ENCODE measurements around the gene SEMA4D.

The SEMA4D gene

DNA sequence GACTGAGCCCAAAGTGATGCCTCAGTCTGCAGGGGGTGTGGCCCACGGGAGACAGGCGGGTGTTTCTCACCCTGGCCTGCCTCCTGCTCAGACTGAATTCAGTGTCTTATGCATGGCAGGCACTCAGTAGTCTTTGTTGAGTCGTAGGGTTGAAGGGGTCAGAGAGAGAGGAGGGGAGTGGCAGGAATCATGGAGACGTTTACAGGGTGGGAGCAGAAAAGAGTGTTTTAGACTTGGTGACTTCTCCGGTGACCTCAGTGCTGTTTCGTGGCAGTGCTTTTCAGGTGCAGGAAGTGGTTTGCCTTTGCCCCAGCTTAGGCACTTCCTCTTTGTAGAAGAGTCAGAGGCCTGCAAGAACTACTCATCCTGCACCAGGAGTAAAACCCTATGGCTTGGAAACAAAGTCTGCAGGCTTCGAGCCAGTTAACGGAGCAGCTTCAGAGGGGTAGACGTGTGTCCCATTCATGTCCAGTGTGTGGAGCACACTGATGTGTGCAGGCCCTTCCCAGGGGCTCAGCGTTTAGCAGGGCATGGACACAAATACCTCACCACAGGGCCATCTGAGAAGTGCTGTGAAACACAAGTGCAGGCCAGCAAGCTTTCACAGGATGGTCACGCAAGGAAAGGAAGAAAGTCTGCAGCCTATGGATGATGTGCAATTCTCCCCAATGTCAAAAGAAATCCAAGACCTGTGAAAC lies 24.5 kb upstream of the SEMA4D start:
- H3K4me3 ChIP-seq (ENCODE audit: low read depth, low read length): no peak overlapping the region
- H3K27ac ChIP-seq: no peak overlapping the region
- no peaks in the 10 kb centered on the region for H3K79me2 ChIP-seq
- TF ChIP-seq, protein P1, sequence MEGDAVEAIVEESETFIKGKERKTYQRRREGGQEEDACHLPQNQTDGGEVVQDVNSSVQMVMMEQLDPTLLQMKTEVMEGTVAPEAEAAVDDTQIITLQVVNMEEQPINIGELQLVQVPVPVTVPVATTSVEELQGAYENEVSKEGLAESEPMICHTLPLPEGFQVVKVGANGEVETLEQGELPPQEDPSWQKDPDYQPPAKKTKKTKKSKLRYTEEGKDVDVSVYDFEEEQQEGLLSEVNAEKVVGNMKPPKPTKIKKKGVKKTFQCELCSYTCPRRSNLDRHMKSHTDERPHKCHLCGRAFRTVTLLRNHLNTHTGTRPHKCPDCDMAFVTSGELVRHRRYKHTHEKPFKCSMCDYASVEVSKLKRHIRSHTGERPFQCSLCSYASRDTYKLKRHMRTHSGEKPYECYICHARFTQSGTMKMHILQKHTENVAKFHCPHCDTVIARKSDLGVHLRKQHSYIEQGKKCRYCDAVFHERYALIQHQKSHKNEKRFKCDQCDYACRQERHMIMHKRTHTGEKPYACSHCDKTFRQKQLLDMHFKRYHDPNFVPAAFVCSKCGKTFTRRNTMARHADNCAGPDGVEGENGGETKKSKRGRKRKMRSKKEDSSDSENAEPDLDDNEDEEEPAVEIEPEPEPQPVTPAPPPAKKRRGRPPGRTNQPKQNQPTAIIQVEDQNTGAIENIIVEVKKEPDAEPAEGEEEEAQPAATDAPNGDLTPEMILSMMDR (IDR thresholded peaks at IDR 0.05): no peak
- no peaks in the 10 kb centered on the region for H3K4me1 ChIP-seq
- no peak overlapping the region for H2AFZ ChIP-seq
- H3K36me3 ChIP-seq (ENCODE audit: control insufficient read depth, insufficient read depth, low read length): no peaks in the 10 kb centered on the region
- no peaks in the 10 kb centered on the region for H3K9me3 ChIP-seq (ENCODE audit: control insufficient read depth, low read length)
- no peak overlapping the region for H3K9ac ChIP-seq
- no peak overlapping the region for H3K4me2 ChIP-seq (ENCODE audit: low read length)
- H3K27me3 ChIP-seq (ENCODE audit: control insufficient read depth, insufficient read depth, low read length): no peaks in the 10 kb centered on the region

DNA sequence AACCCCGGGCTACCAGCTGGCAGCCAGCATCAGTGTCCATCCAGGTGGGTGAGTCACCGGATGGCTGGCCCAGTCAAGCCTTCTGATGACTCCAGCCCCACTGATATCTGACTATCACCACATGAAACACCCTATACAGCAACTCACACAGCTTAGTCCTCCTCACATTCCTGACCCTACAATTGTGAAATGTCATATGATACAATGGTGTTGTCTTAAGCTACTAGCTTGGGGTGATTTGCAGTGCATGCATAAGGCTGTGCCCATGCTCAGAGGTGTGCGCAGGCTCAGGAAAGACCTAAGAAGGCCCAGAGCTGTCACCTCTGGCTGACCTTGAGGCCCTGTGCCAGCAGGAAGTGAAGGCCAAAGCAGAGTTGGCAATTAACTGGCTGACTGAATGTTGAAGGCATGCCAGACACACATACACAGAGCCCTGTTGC lies 21.5 kb upstream of the SEMA4D start:
- Histone ChIP-seq H3K4me3 (ENCODE audit: low read depth, low read length) (no peak overlapping the region), H3K4me1 (no peaks in the 10 kb centered on the region), H3K27ac (no peak overlapping the region), H2AFZ (no peak overlapping the region), H3K36me3 (ENCODE audit: control insufficient read depth, insufficient read depth, low read length) (no peaks in the 10 kb centered on the region), H3K79me2 (no peaks in the 10 kb centered on the region), H3K4me2 (ENCODE audit: low read length) (no peak overlapping the region), H3K27me3 (ENCODE audit: control insufficient read depth, insufficient read depth, low read length) (no peaks in the 10 kb centered on the region), H3K9ac (no peak overlapping the region), H3K9me3 (ENCODE audit: control insufficient read depth, low read length) (no peaks in the 10 kb centered on the region)
- TF ChIP-seq, protein P1 (IDR thresholded peaks at IDR 0.05): no peak

DNA sequence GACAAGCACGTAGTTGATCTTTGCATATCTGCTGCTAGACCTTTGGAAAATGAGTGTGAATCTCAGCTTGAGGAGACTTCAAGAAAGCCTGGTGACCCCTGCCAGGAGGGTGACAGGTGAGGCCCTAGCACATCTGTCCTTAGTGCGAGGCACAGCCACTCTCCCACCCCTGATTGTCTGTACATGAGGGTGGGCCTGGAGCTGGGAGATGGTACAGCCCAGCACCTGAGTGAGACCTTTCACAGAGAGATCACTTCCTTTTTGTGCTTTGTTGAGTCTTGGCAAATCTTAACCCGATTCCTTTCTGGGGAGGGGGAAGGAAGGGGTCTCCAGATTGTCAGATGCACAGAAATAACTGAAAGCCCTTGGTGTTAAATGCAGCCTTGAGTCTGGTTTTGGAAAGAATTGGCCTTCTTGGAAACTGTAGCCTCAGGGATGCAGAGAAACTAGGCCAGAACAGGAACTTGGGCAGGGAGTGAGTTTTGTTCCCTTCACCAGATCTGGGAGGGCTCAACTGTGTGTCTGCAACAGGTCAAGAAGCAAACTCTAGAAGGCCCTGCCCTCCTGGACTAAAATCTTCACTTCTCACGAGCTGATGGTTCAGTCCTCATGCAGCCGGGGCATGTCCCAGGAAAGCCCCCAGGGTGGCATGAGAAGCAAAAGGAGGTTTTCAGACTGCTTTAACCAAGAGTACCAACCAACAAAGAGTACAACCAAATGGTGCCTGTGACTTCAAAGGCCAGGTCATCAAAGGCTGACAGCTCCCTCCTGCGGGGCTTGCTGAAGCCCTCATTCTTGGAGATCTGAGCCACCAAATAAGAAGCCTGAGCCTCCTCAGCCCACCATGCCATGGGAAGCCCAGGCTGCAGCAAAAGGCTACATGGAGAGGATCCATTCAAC lies 20.8 kb upstream of the SEMA4D start:
- no peaks in the 10 kb centered on the region for H3K79me2 ChIP-seq
- H3K9ac ChIP-seq: no peak overlapping the region
- no peaks in the 10 kb centered on the region for H3K27me3 ChIP-seq (ENCODE audit: control insufficient read depth, insufficient read depth, low read length)
- H3K9me3 ChIP-seq (ENCODE audit: control insufficient read depth, low read length): no peaks in the 10 kb centered on the region
- H2AFZ ChIP-seq: no peak overlapping the region
- H3K4me3 ChIP-seq (ENCODE audit: low read depth, low read length): no peak overlapping the region
- H3K36me3 ChIP-seq (ENCODE audit: control insufficient read depth, insufficient read depth, low read length): no peaks in the 10 kb centered on the region
- H3K4me1 ChIP-seq: no peaks in the 10 kb centered on the region
- no peak overlapping the region for H3K27ac ChIP-seq
- TF ChIP-seq, protein P1 (IDR thresholded peaks at IDR 0.05): no peak
- no peak overlapping the region for H3K4me2 ChIP-seq (ENCODE audit: low read length)

DNA sequence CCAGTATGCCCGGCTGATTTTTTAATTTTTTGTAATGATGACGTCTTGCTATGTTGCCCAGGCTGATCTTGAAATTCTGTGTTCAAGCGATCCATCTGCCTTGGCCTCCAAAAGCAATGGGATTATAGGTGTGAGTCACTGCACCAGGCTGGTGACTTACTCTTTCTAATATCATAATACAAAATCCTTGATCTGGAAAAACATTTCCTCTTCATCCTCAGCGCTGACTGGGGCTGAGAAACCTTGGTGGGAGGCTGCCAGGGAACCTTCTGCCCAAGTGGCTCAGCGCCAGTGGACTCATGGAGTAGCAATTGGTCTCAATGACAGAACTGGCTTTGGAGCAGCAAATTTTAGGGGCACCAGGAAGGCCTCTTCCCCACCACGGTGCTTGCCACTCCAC lies 17.5 kb upstream of the SEMA4D start:
- Histone ChIP-seq H3K36me3 (ENCODE audit: control insufficient read depth, insufficient read depth, low read length) (no peaks in the 10 kb centered on the region), H3K9me3 (ENCODE audit: control insufficient read depth, low read length) (no peaks in the 10 kb centered on the region)
- TF ChIP-seq, protein P1 (IDR thresholded peaks at IDR 0.05): no peak

More for the DNA sequence above, 17.5 kb upstream of the SEMA4D start:
- Histone ChIP-seq H3K27me3 (ENCODE audit: control insufficient read depth, insufficient read depth, low read length) (no peaks in the 10 kb centered on the region), H3K9ac (no peak overlapping the region), H3K4me1 (no peaks in the 10 kb centered on the region), H3K27ac (no peak overlapping the region), H3K4me3 (ENCODE audit: low read depth, low read length) (no peak overlapping the region), H3K79me2 (no peaks in the 10 kb centered on the region), H2AFZ (no peak overlapping the region), H3K4me2 (ENCODE audit: low read length) (no peak overlapping the region)

Measured in parathyroid adenoma (tissue), 2 donors.